Nephron (organoid): Measurements from ENCODE around the gene ZG16.
"Not testable (repeated sequence)": the region's sequence is repeated elsewhere in the genome, so short reads cannot be mapped to it uniquely, and the experiment has no call there.

Experiments
- H3K27ac Mint-ChIP-seq, 3 experiments: 2 replicates each; pipeline ENCODE4 v1.8.0; 2020; ENCODE audit warnings: mixed read lengths in 3 of 3, mild to moderate bottlenecking in 2 of 3, moderate library complexity in 1 of 3
- H3K27me3 Mint-ChIP-seq: 2 replicates; pipeline ENCODE4 v1.8.0; 2021; ENCODE audit warnings: low read depth, mild to moderate bottlenecking, moderate library complexity, mixed read lengths
- H3K36me3 Mint-ChIP-seq: 2 replicates; pipeline ENCODE4 v1.8.0; 2020; ENCODE audit warnings: low read depth, mixed read lengths
- H3K4me1 Mint-ChIP-seq: 2 replicates; pipeline ENCODE4 v1.8.0; 2020; ENCODE audit warnings: mixed read lengths
- H3K4me3 Mint-ChIP-seq, 3 experiments: 2 replicates each; pipeline ENCODE4 v1.8.0; 2020; ENCODE audit warnings: mild to moderate bottlenecking in 3 of 3, mixed read lengths in 3 of 3, moderate library complexity in 2 of 3
- H3K9me3 Mint-ChIP-seq: 2 replicates; pipeline ENCODE4 v1.8.0; 2020; ENCODE audit warnings: mixed read lengths
- CTCF ChIP-seq, 3 experiments: fragments of 200-600 bp; sonication (generic); IDR thresholded peaks; one replicate each; pipeline ENCODE4 v1.5.0; 2021; ENCODE audit warnings: antibody characterized with exemption in 3 of 3; ENCODE audit not compliant: unreplicated experiment in 3 of 3

Gene ZG16

GRCh38 chr16:29777576-29778350 is at the start of gene ZG16:
ZG16 (plus strand) TSS chr16:29778256; CDS start chr16:29779267, 1,011 bp downstream.
- TF ChIP-seq CTCF (IDR thresholded peaks at IDR 0.05; ENCODE audit: unreplicated experiment in 3 of 3): no peak
- Mint-ChIP-seq H3K4me1 (no peaks in the 10 kb centered on the region), H3K9me3 (no peaks in the 10 kb centered on the region), H3K4me3 (no peak within 1 kb of the TSS), H3K36me3 (no peaks in the 10 kb centered on the region), H3K27ac (no peak within 1 kb of the TSS), H3K27me3 (peaks cover 14% of the 10 kb centered on the region)

- peak overlapping the region in 2 of 3 experiments; percentile 6 to 43 for H3K4me3 Mint-ChIP-seq
- peak overlapping the region in 1 of 3 experiments; percentile 39 for H3K27ac Mint-ChIP-seq
- peaks cover 3% of the 10 kb centered on the region for H3K27me3 Mint-ChIP-seq
- no peaks in the 10 kb centered on the region for H3K36me3 Mint-ChIP-seq
- no peaks in the 10 kb centered on the region for H3K9me3 Mint-ChIP-seq
- peaks cover 5% of the 10 kb centered on the region for H3K4me1 Mint-ChIP-seq
- peak; percentile 60 to 70 (median 66) for TF ChIP-seq CTCF (IDR thresholded peaks at IDR 0.05; ENCODE audit: unreplicated experiment in 3 of 3)
Measured at GRCh38 chr16:29729116-29729521, 48.9 kb upstream of the ZG16 start.

GRCh38 chr16:29730649-29731048 is 47.4 kb upstream of the ZG16 start:
- Mint-ChIP-seq H3K4me3 (no peak overlapping the region), H3K9me3 (no peaks in the 10 kb centered on the region), H3K27me3 (peaks cover 3% of the 10 kb centered on the region), H3K4me1 (peaks cover 5% of the 10 kb centered on the region), H3K27ac (no peak overlapping the region), H3K36me3 (no peaks in the 10 kb centered on the region)
- TF ChIP-seq CTCF (IDR thresholded peaks at IDR 0.05; ENCODE audit: unreplicated experiment in 3 of 3): no peak

GRCh38 chr16:29731768-29732601 is 46.1 kb upstream of the ZG16 start:
- H3K4me1 Mint-ChIP-seq, H3K36me3 Mint-ChIP-seq: not testable (repeated sequence)

GRCh38 chr16:29734786-29735185 is 43.3 kb upstream of the ZG16 start:
- no peak overlapping the region for H3K4me3 Mint-ChIP-seq
- no peaks in the 10 kb centered on the region for H3K4me1 Mint-ChIP-seq
- H3K27ac Mint-ChIP-seq: no peak overlapping the region
- H3K27me3 Mint-ChIP-seq: no peaks in the 10 kb centered on the region
- H3K36me3 Mint-ChIP-seq: no peaks in the 10 kb centered on the region
- no peaks in the 10 kb centered on the region for H3K9me3 Mint-ChIP-seq
- TF ChIP-seq CTCF (IDR thresholded peaks at IDR 0.05; ENCODE audit: unreplicated experiment in 3 of 3): no peak

More at GRCh38 chr16:29731768-29732601, 46.1 kb upstream of the ZG16 start:
- H3K27ac Mint-ChIP-seq, H3K4me3 Mint-ChIP-seq, H3K27me3 Mint-ChIP-seq, H3K9me3 Mint-ChIP-seq: not testable (repeated sequence)

GRCh38 chr16:29736112-29736511 is 41.9 kb upstream of the ZG16 start:
- H3K9me3 Mint-ChIP-seq: no peaks in the 10 kb centered on the region
- no peak overlapping the region for H3K4me3 Mint-ChIP-seq
- no peaks in the 10 kb centered on the region for H3K27me3 Mint-ChIP-seq
- no peaks in the 10 kb centered on the region for H3K4me1 Mint-ChIP-seq
- no peaks in the 10 kb centered on the region for H3K36me3 Mint-ChIP-seq
- H3K27ac Mint-ChIP-seq: no peak overlapping the region
- TF ChIP-seq CTCF (IDR thresholded peaks at IDR 0.05; ENCODE audit: unreplicated experiment in 3 of 3): no peak
